ENCODE measurements around the gene ANKRD26.
"Not testable (repeated sequence)": the region's sequence is repeated elsewhere in the genome, so short reads cannot be mapped to it uniquely, and the experiment has no call there.

The ANKRD26 gene

DNA sequence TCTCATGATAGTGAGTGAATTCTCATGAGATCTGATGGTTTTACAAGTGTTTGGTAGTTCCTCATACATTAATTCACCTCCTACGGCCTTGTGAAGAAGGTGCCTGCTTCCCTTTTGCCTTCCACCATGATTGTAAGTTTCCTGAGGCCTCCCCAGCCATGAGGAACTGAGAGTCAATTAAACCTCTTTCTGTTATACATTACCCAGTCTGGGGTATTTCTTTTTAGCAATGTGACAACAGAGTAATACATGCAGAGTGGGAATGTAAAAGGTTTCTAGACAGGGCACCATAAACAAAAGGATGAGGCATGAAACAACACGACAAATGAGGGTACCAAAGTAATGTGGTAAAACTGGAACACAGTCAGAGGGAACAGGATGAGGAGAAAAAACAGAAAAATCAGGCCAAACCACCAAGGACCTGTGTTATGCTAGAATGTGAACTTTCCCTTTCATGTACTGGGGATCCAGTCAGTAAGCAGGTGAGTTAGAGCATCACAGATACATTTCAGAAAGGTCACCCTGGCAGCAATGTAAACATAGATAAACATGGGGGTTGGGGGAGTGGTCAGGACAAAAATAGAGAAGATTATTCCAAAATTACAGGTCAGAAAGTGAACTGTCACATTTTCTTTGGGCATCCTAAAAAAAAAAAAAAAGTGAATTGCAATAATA lies 31.9 kb downstream of the ANKRD26 start:
- CTCF ChIA-PET, result no interaction called here
- POLR2A ChIA-PET, result no interaction called here
- TF ChIP-seq ELF4 (IDR thresholded peaks at IDR 0.05) (no peak), FOXK2 (IDR thresholded peaks at IDR 0.05) (no peak), NFRKB (IDR thresholded peaks at IDR 0.05) (no peak), L3MBTL2 (conservative IDR thresholded peaks at IDR 0.05) (no peak), SUZ12 (IDR thresholded peaks at IDR 0.05) (no peak), ZNF384 (IDR thresholded peaks at IDR 0.05) (no peak), SP1 (IDR thresholded peaks at IDR 0.05) (no peak), BHLHE40 (IDR thresholded peaks at IDR 0.05; ENCODE audit: borderline replicate concordance) (no peak), CTBP1 (IDR thresholded peaks at IDR 0.05; ENCODE audit: borderline replicate concordance) (no peak), LEF1 (IDR thresholded peaks at IDR 0.05; ENCODE audit: borderline replicate concordance) (no peak), FOXM1 (IDR thresholded peaks at IDR 0.05; ENCODE audit: borderline replicate concordance) (no peak), ARNT (IDR thresholded peaks at IDR 0.05) (no peak), HDGF (IDR thresholded peaks at IDR 0.05; ENCODE audit: borderline replicate concordance) (no peak), TARDBP (IDR thresholded peaks at IDR 0.05) (no peak), FOXA1 (IDR thresholded peaks at IDR 0.05) (no peak)
- TF ChIP-seq, protein P1, sequence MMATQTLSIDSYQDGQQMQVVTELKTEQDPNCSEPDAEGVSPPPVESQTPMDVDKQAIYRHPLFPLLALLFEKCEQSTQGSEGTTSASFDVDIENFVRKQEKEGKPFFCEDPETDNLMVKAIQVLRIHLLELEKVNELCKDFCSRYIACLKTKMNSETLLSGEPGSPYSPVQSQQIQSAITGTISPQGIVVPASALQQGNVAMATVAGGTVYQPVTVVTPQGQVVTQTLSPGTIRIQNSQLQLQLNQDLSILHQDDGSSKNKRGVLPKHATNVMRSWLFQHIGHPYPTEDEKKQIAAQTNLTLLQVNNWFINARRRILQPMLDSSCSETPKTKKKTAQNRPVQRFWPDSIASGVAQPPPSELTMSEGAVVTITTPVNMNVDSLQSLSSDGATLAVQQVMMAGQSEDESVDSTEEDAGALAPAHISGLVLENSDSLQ (IDR thresholded peaks at IDR 0.05), result no peak
- DNase-seq (ENCODE audit: extremely low spot score), result no peak

DNA sequence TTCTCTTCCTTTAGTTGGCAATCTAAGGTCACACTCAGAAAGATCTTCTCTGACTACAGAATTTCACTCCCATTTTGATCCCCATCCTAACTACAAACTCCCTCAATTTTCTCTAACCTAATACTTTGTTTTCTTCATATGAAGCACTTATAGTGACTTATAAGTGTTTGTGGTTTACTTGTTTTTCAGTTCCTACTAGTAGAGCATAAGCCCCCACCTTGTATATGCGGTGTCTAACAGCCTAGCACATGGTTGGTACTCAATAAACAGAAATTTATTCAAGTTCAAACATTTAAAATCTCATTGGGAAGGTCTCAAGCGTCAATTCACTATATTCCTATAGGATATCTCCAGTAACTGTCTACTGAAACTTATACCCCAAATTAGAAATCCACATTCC lies 35.2 kb downstream of the ANKRD26 start:
- no peak for DNase-seq (ENCODE audit: extremely low spot score)
- CTCF ChIA-PET, result no interaction called here
- no peak for TF ChIP-seq HDGF (IDR thresholded peaks at IDR 0.05; ENCODE audit: borderline replicate concordance)
- TF ChIP-seq ZNF384 (IDR thresholded peaks at IDR 0.05), result no peak
- no peak for TF ChIP-seq SP1 (IDR thresholded peaks at IDR 0.05)
- no peak for TF ChIP-seq TARDBP (IDR thresholded peaks at IDR 0.05)
- TF ChIP-seq BHLHE40 (IDR thresholded peaks at IDR 0.05; ENCODE audit: borderline replicate concordance), result no peak
- TF ChIP-seq, protein P1 (IDR thresholded peaks at IDR 0.05), result no peak
- POLR2A ChIA-PET, result no interaction called here

DNA sequence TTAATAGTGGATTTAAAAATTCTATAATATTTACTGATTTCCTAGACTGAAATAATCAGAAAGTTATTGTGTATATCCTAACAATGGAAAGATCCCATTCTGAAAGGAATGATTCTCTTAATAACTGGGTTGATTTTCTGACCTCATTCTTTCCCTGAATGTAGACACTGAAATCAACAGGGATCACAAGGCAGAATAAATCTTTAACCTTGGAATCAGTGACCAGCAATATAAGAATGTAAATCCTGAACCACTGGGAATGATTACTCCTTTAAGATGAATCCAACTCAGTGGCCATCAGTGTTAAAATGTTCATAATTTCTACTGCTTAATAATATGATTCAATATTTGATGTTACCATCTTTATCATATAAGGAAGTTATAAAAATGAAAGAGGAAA lies 47.6 kb downstream of the ANKRD26 start:
- POLR2A ChIA-PET, result no interaction called here
- CTCF ChIA-PET, result no interaction called here
- no peak for TF ChIP-seq FOXK2 (IDR thresholded peaks at IDR 0.05)
- TF ChIP-seq TARDBP (IDR thresholded peaks at IDR 0.05), result no peak
- no peak for TF ChIP-seq ELF4 (IDR thresholded peaks at IDR 0.05)
- TF ChIP-seq ZNF384 (IDR thresholded peaks at IDR 0.05), result no peak
- TF ChIP-seq SP1 (IDR thresholded peaks at IDR 0.05), result no peak
- TF ChIP-seq FOXA1 (IDR thresholded peaks at IDR 0.05), result no peak
- TF ChIP-seq NFRKB (IDR thresholded peaks at IDR 0.05), result no peak
- TF ChIP-seq L3MBTL2 (conservative IDR thresholded peaks at IDR 0.05), result no peak
- no peak for TF ChIP-seq FOXM1 (IDR thresholded peaks at IDR 0.05; ENCODE audit: borderline replicate concordance)
- TF ChIP-seq CTBP1 (IDR thresholded peaks at IDR 0.05; ENCODE audit: borderline replicate concordance), result no peak
- no peak for TF ChIP-seq BHLHE40 (IDR thresholded peaks at IDR 0.05; ENCODE audit: borderline replicate concordance)
- TF ChIP-seq, protein P1 (IDR thresholded peaks at IDR 0.05), result no peak
- TF ChIP-seq ARNT (IDR thresholded peaks at IDR 0.05), result no peak
- TF ChIP-seq HDGF (IDR thresholded peaks at IDR 0.05; ENCODE audit: borderline replicate concordance), result no peak
- no peak for TF ChIP-seq SUZ12 (IDR thresholded peaks at IDR 0.05)
- TF ChIP-seq LEF1 (IDR thresholded peaks at IDR 0.05; ENCODE audit: borderline replicate concordance), result no peak
- no peak for DNase-seq (ENCODE audit: extremely low spot score)

DNA sequence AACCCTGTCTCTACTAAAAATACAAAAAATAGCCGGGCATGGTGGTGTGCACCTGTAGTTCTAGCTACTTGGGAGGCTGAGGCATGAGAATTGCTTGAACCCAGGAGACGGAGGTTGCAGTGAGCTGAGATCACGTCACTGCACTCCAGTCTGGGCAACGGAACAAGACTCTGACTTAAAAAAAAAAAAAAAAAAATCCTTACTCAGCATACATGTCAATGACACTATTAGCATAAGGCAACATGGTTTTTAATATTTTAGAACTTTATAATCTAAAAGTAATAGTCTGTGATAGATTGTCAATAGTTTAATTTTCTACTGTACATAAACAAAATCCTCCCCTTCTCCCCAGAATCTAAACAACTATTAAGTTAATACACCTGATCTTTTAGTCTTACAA lies 55.0 kb downstream of the ANKRD26 start:
- CTCF ChIA-PET, result interaction anchor here (0.5 kb wide), 1 partner anchor 1347 kb away, joined by 3 read pairs; no protein-coding TSS in a partner anchor
- POLR2A ChIA-PET; DNase-seq (ENCODE audit: extremely low spot score): not testable (repeated sequence)

DNA sequence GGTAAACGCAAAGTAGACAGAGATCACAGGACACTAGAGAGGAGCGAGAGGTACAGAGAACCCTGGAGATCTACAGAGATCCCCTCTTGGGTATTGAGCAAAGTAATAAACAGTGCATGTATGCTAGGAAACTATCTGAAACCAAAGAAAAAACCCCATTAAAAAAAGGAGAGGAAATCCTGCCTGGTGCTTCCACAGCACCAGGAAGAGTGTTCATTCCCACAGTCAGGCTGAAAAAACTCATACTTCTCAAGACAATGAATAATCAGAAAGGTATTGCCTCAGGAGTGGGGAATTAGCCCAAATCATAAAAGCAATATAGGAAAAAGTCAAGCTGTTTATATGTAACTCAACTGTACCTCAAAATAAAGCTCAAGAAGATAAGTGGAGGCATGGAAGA lies 59.1 kb downstream of the ANKRD26 start:
- CTCF ChIA-PET, result no interaction called here
- POLR2A ChIA-PET, result interaction anchor here (0.6 kb wide), 1 partner anchor 218 kb away, joined by 3 read pairs; no protein-coding TSS in a partner anchor
- DNase-seq (ENCODE audit: extremely low spot score), result no peak
- no peak for TF ChIP-seq L3MBTL2 (conservative IDR thresholded peaks at IDR 0.05)
- TF ChIP-seq CTBP1 (IDR thresholded peaks at IDR 0.05; ENCODE audit: borderline replicate concordance), result no peak
- no peak for TF ChIP-seq ZNF384 (IDR thresholded peaks at IDR 0.05)
- TF ChIP-seq, protein P1 (IDR thresholded peaks at IDR 0.05), result no peak
- TF ChIP-seq SUZ12 (IDR thresholded peaks at IDR 0.05), result no peak
- no peak for TF ChIP-seq TARDBP (IDR thresholded peaks at IDR 0.05)
- TF ChIP-seq SP1 (IDR thresholded peaks at IDR 0.05), result no peak
- TF ChIP-seq FOXK2 (IDR thresholded peaks at IDR 0.05), result no peak
- no peak for TF ChIP-seq BHLHE40 (IDR thresholded peaks at IDR 0.05; ENCODE audit: borderline replicate concordance)
- no peak for TF ChIP-seq FOXM1 (IDR thresholded peaks at IDR 0.05; ENCODE audit: borderline replicate concordance)
- TF ChIP-seq NFRKB (IDR thresholded peaks at IDR 0.05), result no peak
- no peak for TF ChIP-seq ELF4 (IDR thresholded peaks at IDR 0.05)
- no peak for TF ChIP-seq HDGF (IDR thresholded peaks at IDR 0.05; ENCODE audit: borderline replicate concordance)
- no peak for TF ChIP-seq FOXA1 (IDR thresholded peaks at IDR 0.05)
- TF ChIP-seq ARNT (IDR thresholded peaks at IDR 0.05), result no peak
- no peak for TF ChIP-seq LEF1 (IDR thresholded peaks at IDR 0.05; ENCODE audit: borderline replicate concordance)

DNA sequence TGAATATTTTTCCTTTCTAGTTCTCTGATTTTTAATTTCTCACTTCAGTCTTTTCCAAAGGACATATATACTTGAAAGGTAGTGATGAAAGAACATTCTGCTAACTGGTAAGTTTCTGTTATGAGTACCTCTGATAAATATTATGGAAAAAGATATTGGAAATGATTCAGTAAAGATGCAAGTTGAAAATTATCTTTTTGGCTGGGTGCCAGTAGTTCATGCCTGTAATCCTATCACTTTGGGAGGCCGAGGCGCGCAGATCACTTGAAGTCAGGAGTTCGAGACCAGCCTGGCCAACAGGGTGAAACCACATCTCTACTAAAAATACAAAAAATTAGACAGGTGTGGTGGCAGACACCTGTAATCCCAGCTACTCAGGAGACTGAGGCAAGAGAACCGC lies 62.1 kb downstream of the ANKRD26 start:
- CTCF ChIA-PET, result no interaction called here
- POLR2A ChIA-PET, result no interaction called here
- no peak for DNase-seq (ENCODE audit: extremely low spot score)
- TF ChIP-seq, protein P1 (IDR thresholded peaks at IDR 0.05), result no peak
- TF ChIP-seq FOXA1 (IDR thresholded peaks at IDR 0.05), result no peak
- TF ChIP-seq SUZ12 (IDR thresholded peaks at IDR 0.05), result no peak
- no peak for TF ChIP-seq NFRKB (IDR thresholded peaks at IDR 0.05)
- TF ChIP-seq ARNT (IDR thresholded peaks at IDR 0.05), result no peak
- TF ChIP-seq SP1 (IDR thresholded peaks at IDR 0.05), result no peak
- TF ChIP-seq LEF1 (IDR thresholded peaks at IDR 0.05; ENCODE audit: borderline replicate concordance), result no peak
- no peak for TF ChIP-seq BHLHE40 (IDR thresholded peaks at IDR 0.05; ENCODE audit: borderline replicate concordance)
- TF ChIP-seq FOXK2 (IDR thresholded peaks at IDR 0.05), result no peak

Measured in HEK293T (cell line).